SK-N-SH treated with all-trans-retinoic acid at 6 μM for 48 hours (cell line): ENCODE results near the gene GHRH.

Source experiments
- CREB5 ChIP-seq: fragments of 250-450 bp; sonication (Bioruptor Pico); IDR thresholded peaks from 2 replicates; pipeline ENCODE4 v1.5.1; 2020; ENCODE audit warnings: low read depth, mild to moderate bottlenecking, moderate library complexity
- CSDC2 ChIP-seq: fragments of 250-450 bp; sonication (Bioruptor Pico); IDR thresholded peaks from 2 replicates; pipeline ENCODE4 v1.5.0; 2020; ENCODE audit warnings: mild to moderate bottlenecking, moderate library complexity
- CSRNP3 ChIP-seq: fragments of 250-450 bp; sonication (Bioruptor Pico); IDR thresholded peaks from 2 replicates; pipeline ENCODE4 v1.5.1; 2021; ENCODE audit warnings: mild to moderate bottlenecking, moderate library complexity
- PATZ1 ChIP-seq: fragments of 250-450 bp; sonication (Bioruptor Pico); IDR thresholded peaks from 2 replicates; pipeline ENCODE4 v1.8.0; 2020; ENCODE audit warnings: mild to moderate bottlenecking, moderate library complexity, borderline replicate concordance
- POU6F1 ChIP-seq: fragments of 250-450 bp; sonication (Bioruptor Pico); IDR thresholded peaks from 2 replicates; pipeline ENCODE4 v1.8.0; 2021; ENCODE audit warnings: low read depth, mild to moderate bottlenecking, moderate library complexity, borderline replicate concordance
- PPARA ChIP-seq: fragments of 250-450 bp; sonication (Bioruptor Pico); IDR thresholded peaks from 2 replicates; pipeline ENCODE4 v1.5.0; 2020; ENCODE audit warnings: mild to moderate bottlenecking, borderline replicate concordance
- RARB ChIP-seq: fragments of 250-450 bp; sonication (Bioruptor Pico); IDR thresholded peaks from 2 replicates; pipeline ENCODE4 v1.8.0; 2021; ENCODE audit warnings: mild to moderate bottlenecking, moderate library complexity
- TSHZ2 ChIP-seq: fragments of 250-450 bp; sonication (Bioruptor Pico); IDR thresholded peaks from 2 replicates; pipeline ENCODE4 v1.5.0; 2020; ENCODE audit warnings: mild to moderate bottlenecking, moderate library complexity
- ZFP3 ChIP-seq: fragments of 250-450 bp; sonication (Bioruptor Pico); IDR thresholded peaks from 2 replicates; pipeline ENCODE4 v1.5.0; 2020; ENCODE audit warnings: mild to moderate bottlenecking, moderate library complexity
- ZFP30 ChIP-seq: fragments of 450-650 bp; formaldehyde crosslinking; IDR thresholded peaks from 2 replicates; pipeline ENCODE4 v1.5.0; 2022; ENCODE audit warnings: mild to moderate bottlenecking, moderate library complexity
- ZNF565 ChIP-seq: fragments of 450-650 bp; formaldehyde crosslinking; conservative IDR thresholded peaks from 2 replicates; pipeline ENCODE4 v1.5.0; 2020; ENCODE audit warnings: low read depth, mild to moderate bottlenecking, moderate library complexity
- ZNF70 ChIP-seq: fragments of 450-650 bp; formaldehyde crosslinking; IDR thresholded peaks from 2 replicates; pipeline ENCODE4 v1.5.0; 2020; ENCODE audit warnings: mild to moderate bottlenecking, moderate library complexity
- ZNF8 ChIP-seq: fragments of 450-650 bp; formaldehyde crosslinking; IDR thresholded peaks from 2 replicates; pipeline ENCODE4 v1.5.0; 2020; ENCODE audit warnings: mild to moderate bottlenecking, moderate library complexity

DNA sequence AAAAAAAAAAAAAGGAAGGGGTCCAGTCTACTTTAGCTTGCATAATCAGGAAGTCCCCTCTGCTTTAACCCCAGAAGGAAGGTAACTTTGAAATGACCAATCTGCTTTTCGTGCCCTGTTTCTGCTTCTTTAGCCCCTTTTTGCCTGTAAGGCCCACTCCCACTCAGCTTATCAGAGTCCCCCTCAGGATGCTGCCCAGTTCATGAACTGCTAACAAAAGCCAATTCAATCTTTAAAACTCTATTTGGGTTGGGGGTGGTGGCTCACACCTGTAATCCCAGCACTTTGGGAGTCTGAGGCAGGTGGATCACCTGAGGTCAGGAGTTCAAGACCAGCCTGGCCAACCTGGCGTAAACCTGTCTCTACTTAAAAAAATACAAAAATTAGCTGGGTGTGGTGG, 12.3 kb downstream of the GHRH start:
- TF ChIP-seq PATZ1 (CRISPR knock-in tag) (no peak), ZNF565 (CRISPR knock-in tag) (no peak), ZFP3 (CRISPR knock-in tag) (no peak), ZNF70 (CRISPR knock-in tag) (no peak), ZNF8 (CRISPR knock-in tag) (no peak), RARB (CRISPR knock-in tag) (no peak), PPARA (no peak), CSRNP3 (CRISPR knock-in tag) (no peak), TSHZ2 (CRISPR knock-in tag) (no peak), ZFP30 (CRISPR knock-in tag) (no peak), CREB5 (CRISPR knock-in tag) (no peak), POU6F1 (CRISPR knock-in tag) (no peak), CSDC2 (CRISPR knock-in tag) (no peak)
